ENCODE data around the gene HIF3A.

DNA sequence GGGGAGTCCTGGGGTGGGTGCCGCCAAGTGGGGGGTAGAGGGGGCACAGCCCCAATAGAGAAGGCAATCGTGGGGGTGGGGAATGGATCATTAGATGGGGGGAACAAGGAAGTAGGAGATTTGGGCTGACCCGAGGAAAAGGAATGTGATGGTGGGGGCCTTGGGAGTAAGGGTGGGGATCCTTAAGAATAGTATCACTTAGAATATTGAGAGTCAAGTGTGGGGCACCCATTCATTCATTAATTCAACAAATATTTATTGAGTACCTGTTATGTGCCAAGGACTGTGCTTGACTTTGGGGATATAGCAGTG is 50.7 kb downstream of the HIF3A start:
- TF ChIP-seq, protein P1, sequence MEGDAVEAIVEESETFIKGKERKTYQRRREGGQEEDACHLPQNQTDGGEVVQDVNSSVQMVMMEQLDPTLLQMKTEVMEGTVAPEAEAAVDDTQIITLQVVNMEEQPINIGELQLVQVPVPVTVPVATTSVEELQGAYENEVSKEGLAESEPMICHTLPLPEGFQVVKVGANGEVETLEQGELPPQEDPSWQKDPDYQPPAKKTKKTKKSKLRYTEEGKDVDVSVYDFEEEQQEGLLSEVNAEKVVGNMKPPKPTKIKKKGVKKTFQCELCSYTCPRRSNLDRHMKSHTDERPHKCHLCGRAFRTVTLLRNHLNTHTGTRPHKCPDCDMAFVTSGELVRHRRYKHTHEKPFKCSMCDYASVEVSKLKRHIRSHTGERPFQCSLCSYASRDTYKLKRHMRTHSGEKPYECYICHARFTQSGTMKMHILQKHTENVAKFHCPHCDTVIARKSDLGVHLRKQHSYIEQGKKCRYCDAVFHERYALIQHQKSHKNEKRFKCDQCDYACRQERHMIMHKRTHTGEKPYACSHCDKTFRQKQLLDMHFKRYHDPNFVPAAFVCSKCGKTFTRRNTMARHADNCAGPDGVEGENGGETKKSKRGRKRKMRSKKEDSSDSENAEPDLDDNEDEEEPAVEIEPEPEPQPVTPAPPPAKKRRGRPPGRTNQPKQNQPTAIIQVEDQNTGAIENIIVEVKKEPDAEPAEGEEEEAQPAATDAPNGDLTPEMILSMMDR (IDR thresholded peaks at IDR 0.05 in 4 of 5, conservative IDR thresholded peaks at IDR 0.05 in 1 of 5) = no peak
- no peak for TF ChIP-seq POLR2A (IDR thresholded peaks at IDR 0.05)
